Vagina (tissue), 2 donors: ENCODE results near the gene COTL1.

Source experiments
- POLR2A ChIP-seq, 2 donors: fragments of 450-650 bp; IDR thresholded peaks; one replicate each; pipeline ENCODE4 v1.6.1; 2017; ENCODE audit warnings: antibody characterized with exemption in 2 of 2, mild to moderate bottlenecking in 2 of 2, moderate library complexity in 2 of 2
- POLR2AphosphoS5 ChIP-seq, 2 donors: sonication (generic); formaldehyde crosslinking; IDR thresholded peaks; one replicate each; pipeline ENCODE4 v1.9.0; 2017; ENCODE audit warnings: antibody characterized with exemption in 2 of 2, mild to moderate bottlenecking in 2 of 2, low read depth in 1 of 2; ENCODE audit not compliant: insufficient read depth in 1 of 2
- TF ChIP-seq, protein P1 (sequence below), 3 experiments: fragments of 450-650 bp in 2 of 3; fragments of 200-600 bp in 1 of 3; sonication (generic) in 1 of 3; IDR thresholded peaks; one replicate each; pipeline ENCODE4 v1.5.1; 2017 to 2019; ENCODE audit warnings: antibody characterized with exemption in 3 of 3, mild to moderate bottlenecking in 2 of 3, moderate library complexity in 2 of 3

DNA sequence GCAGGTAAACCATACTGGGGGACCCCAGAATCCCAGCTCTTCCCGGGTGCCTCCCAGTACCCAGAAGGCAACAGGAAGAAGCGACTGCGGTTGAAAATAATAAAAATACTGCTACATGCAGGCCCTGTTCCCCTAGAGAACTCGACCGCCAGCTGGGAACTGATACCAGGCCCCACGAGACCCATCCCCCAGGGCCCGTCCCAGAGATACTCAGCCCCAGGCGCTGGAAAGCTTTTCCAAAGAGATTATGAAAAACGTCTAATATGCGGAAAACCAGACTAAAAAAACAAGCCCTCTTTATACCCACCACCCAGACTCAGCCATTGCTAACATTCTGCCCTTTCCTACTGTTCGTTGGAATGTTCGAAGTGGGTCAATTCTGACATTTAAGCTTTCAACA, 100.5 kb downstream of the COTL1 start:
- TF ChIP-seq, protein P1, sequence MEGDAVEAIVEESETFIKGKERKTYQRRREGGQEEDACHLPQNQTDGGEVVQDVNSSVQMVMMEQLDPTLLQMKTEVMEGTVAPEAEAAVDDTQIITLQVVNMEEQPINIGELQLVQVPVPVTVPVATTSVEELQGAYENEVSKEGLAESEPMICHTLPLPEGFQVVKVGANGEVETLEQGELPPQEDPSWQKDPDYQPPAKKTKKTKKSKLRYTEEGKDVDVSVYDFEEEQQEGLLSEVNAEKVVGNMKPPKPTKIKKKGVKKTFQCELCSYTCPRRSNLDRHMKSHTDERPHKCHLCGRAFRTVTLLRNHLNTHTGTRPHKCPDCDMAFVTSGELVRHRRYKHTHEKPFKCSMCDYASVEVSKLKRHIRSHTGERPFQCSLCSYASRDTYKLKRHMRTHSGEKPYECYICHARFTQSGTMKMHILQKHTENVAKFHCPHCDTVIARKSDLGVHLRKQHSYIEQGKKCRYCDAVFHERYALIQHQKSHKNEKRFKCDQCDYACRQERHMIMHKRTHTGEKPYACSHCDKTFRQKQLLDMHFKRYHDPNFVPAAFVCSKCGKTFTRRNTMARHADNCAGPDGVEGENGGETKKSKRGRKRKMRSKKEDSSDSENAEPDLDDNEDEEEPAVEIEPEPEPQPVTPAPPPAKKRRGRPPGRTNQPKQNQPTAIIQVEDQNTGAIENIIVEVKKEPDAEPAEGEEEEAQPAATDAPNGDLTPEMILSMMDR (IDR thresholded peaks at IDR 0.05), result no peak
- no peak for TF ChIP-seq POLR2AphosphoS5 (IDR thresholded peaks at IDR 0.05; ENCODE audit: insufficient read depth in 1 of 2, low read depth in 1 of 2)
- TF ChIP-seq POLR2A (IDR thresholded peaks at IDR 0.05), result no peak
